Neural crest cell (in vitro differentiated cells): ENCODE results near the gene CPLX1. TPM values are rescaled to one million over a fixed set of nuclear protein-coding genes. Genes with fewer than 3 reads are reported as not detected.
A peak's percentile ranks its signal among the peaks of the same experiment; 100 is the strongest.

ENCODE experiments used
- DNase-seq: peaks from one replicate; pipeline ENCODE4 v3.0.0; 2021; ENCODE audit warnings: low read depth, mixed read lengths, low spot score
- H3K27ac Mint-ChIP-seq: one replicate; pipeline ENCODE4 v1.8.0; 2021; ENCODE audit warnings: mild to moderate bottlenecking, mixed read lengths; ENCODE audit not compliant: unreplicated experiment
- H3K27me3 Mint-ChIP-seq: 2 replicates; pipeline ENCODE4 v1.8.0; 2021; ENCODE audit warnings: low read depth, mild to moderate bottlenecking, mixed read lengths
- H3K36me3 Mint-ChIP-seq: 2 replicates; pipeline ENCODE4 v1.8.0; 2021; ENCODE audit warnings: low read depth, mild to moderate bottlenecking, mixed read lengths
- H3K4me1 Mint-ChIP-seq: 2 replicates; pipeline ENCODE4 v1.8.0; 2021; ENCODE audit warnings: mixed read lengths
- H3K4me3 Mint-ChIP-seq: one replicate; pipeline ENCODE4 v1.8.0; 2021; ENCODE audit warnings: mild to moderate bottlenecking, mixed read lengths
- H3K9me3 Mint-ChIP-seq: 2 replicates; pipeline ENCODE4 v1.8.0; 2021; ENCODE audit warnings: mixed read lengths
- total RNA-seq: library from RNA; stranded (reverse); gene quantifications from 2 replicates; pipeline ENCODE4 v1.2.1, GENCODE V29; 2021
- TF ChIP-seq, protein P1 (sequence below): fragments of 200-600 bp; sonication (generic); conservative IDR thresholded peaks from 2 replicates; pipeline ENCODE4 v1.5.0; 2021; ENCODE audit warnings: antibody characterized with exemption, mild to moderate bottlenecking

Gene CPLX1
- total RNA-seq, 1 donor from 2014 or later = 2.0 TPM

- no peak overlapping the region for H3K27ac Mint-ChIP-seq
- no peaks in the 10 kb centered on the region for H3K4me1 Mint-ChIP-seq
- no peaks in the 10 kb centered on the region for H3K27me3 Mint-ChIP-seq
- TF ChIP-seq, protein P1, sequence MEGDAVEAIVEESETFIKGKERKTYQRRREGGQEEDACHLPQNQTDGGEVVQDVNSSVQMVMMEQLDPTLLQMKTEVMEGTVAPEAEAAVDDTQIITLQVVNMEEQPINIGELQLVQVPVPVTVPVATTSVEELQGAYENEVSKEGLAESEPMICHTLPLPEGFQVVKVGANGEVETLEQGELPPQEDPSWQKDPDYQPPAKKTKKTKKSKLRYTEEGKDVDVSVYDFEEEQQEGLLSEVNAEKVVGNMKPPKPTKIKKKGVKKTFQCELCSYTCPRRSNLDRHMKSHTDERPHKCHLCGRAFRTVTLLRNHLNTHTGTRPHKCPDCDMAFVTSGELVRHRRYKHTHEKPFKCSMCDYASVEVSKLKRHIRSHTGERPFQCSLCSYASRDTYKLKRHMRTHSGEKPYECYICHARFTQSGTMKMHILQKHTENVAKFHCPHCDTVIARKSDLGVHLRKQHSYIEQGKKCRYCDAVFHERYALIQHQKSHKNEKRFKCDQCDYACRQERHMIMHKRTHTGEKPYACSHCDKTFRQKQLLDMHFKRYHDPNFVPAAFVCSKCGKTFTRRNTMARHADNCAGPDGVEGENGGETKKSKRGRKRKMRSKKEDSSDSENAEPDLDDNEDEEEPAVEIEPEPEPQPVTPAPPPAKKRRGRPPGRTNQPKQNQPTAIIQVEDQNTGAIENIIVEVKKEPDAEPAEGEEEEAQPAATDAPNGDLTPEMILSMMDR = no peak
- no peaks in the 10 kb centered on the region for H3K9me3 Mint-ChIP-seq
- peaks cover 18% of the 10 kb centered on the region for H3K36me3 Mint-ChIP-seq
- H3K4me3 Mint-ChIP-seq = no peak overlapping the region
- no peak for DNase-seq
These were observed 29.9 kb upstream of the CPLX1 start for GRCh38 chr4:855880-856224.

GRCh38 chr4:854356-854755 is 28.4 kb upstream of the CPLX1 start:
- no peaks in the 10 kb centered on the region for H3K4me1 Mint-ChIP-seq

GRCh38 chr4:853416-853781 is 27.5 kb upstream of the CPLX1 start:
- Mint-ChIP-seq H3K4me3 (no peak overlapping the region), H3K36me3 (peaks cover 16% of the 10 kb centered on the region), H3K9me3 (no peaks in the 10 kb centered on the region), H3K27me3 (no peaks in the 10 kb centered on the region), H3K4me1 (no peaks in the 10 kb centered on the region), H3K27ac (peak overlapping the region; percentile 27)
- no peak for DNase-seq
- TF ChIP-seq, protein P1 = no peak

More at GRCh38 chr4:854356-854755, 28.4 kb upstream of the CPLX1 start:
- Mint-ChIP-seq H3K4me3 (no peak overlapping the region), H3K27ac (peak overlapping the region; percentile 35), H3K9me3 (no peaks in the 10 kb centered on the region), H3K27me3 (no peaks in the 10 kb centered on the region), H3K36me3 (peaks cover 16% of the 10 kb centered on the region)
- DNase-seq = no peak
- TF ChIP-seq, protein P1 = no peak

DNA sequence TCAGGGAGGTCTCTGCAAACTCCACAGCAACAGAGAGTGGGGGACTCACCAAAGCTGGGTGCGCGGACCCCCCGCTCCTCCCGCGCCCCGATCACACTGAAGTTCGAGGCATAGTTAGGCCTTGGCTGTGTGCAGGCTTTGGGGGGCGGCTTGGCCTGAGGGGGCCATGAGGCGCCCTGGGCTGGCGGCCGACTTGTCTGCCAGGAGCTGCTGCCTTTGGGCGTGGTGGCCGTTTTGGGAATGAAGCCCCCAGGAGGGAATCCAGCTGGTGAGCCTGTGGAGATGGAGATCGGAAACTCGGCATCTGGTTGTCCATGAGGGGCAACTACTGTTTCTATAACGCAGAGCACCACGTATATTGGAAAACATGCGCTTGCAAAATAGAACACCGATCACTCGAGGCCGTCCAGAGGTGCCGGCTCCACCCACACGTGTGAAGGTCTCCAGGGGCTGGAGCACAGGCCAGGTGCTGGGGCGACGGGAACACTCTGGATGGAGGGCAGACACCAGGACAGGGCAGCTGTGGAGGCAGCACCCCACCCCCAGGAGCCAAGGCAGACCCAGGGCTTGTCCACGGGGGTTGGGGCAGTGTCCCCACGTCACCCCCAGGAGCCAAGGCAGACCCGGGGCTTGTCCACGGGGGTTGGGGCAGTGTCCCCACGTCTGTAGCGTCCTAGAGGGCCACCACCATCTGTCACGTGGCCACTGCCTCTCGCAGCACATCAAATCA is 25.9 kb upstream of the CPLX1 start:
- H3K4me3 Mint-ChIP-seq = no peak overlapping the region
- H3K4me1 Mint-ChIP-seq = no peaks in the 10 kb centered on the region
- H3K9me3 Mint-ChIP-seq = no peaks in the 10 kb centered on the region
- TF ChIP-seq, protein P1 = no peak
- H3K27me3 Mint-ChIP-seq = no peaks in the 10 kb centered on the region
- peaks cover 13% of the 10 kb centered on the region for H3K36me3 Mint-ChIP-seq
- DNase-seq = no peak
- H3K27ac Mint-ChIP-seq = no peak overlapping the region

DNA sequence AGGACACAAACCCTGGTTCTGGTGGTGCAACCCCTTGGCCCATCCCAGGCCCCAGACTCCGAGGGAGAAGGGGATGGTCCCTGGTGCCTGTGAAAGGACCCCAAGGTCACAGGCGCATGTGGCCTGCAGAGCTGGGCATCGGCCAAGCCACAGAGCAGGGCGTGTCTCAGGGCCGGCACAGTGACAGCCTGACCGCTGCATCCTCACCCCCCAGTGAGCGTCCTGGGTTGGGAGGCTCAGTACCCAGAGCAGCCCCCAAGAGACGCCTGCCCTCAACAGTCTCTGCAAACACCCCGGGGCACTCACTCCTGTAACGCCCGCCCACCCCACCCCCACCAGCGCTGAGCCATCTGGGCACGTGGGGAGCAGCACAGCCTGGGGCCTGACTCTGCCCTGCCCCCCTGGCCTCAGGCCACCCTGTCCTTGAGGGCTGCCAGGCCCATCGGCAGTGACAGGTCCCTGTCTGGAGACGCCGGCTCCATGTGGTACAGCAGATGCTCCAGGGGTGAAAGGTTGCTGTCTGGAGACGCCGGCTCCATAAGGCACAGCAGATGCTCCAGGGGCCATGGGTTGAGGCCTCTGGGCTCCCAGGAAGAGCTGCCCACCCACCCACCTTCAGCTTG is 24.5 kb upstream of the CPLX1 start:
- Mint-ChIP-seq H3K27ac (no peak overlapping the region), H3K4me1 (peaks cover 6% of the 10 kb centered on the region), H3K27me3 (no peaks in the 10 kb centered on the region), H3K4me3 (no peak overlapping the region), H3K36me3 (peaks cover 5% of the 10 kb centered on the region), H3K9me3 (no peaks in the 10 kb centered on the region)
- TF ChIP-seq, protein P1 = no peak
- no peak for DNase-seq
